CD4-positive, alpha-beta T cell (primary cell): ENCODE data around the gene DBN1. TPM values are rescaled to one million over a fixed set of nuclear protein-coding genes. Genes with fewer than 3 reads are reported as not detected.

Experiments used
- ATAC-seq: fragments of 200-7000 bp; cut with Tn5 transposase; one replicate; pipeline ENCODE4 v1.10.0; 2022; ENCODE audit warnings: mild to moderate bottlenecking; ENCODE audit not compliant: poor library complexity
- CTCF ChIA-PET: fragments of 350-600 bp; sonication (Branson Sonifier 250); formaldehyde crosslinking; loops from one replicate; lab custom pipeline; 2021; ENCODE audit warnings: antibody characterized with exemption, inconsistent platforms; lab: Charles Lee
- POLR2A ChIA-PET: fragments of 350-600 bp; sonication (Branson Sonifier 250); formaldehyde crosslinking; loops from one replicate; lab custom pipeline; 2021; ENCODE audit warnings: antibody characterized with exemption, inconsistent platforms; lab: Charles Lee
- DNase-seq, 14 experiments: peaks; one replicate each; pipeline ENCODE4 v3.0.0-alpha.2; 2013 to 2020; ENCODE audit warnings: mixed read lengths in 2 of 14
- H3K27ac ChIP-seq, 2 donors: one replicate each; pipeline versions ENCODE4 v1.5.1 to v1.7.0; 2013; ENCODE audit warnings: low read length in 2 of 2, low read depth in 1 of 2, mild to moderate bottlenecking in 1 of 2
- H3K27me3 ChIP-seq, 2 experiments: 1 replicate in 1 of 2; 2 replicates in 1 of 2; pipeline versions ENCODE4 v1.6.1 to v1.7.0; 2013; ENCODE audit warnings: low read length in 2 of 2, control low read depth in 1 of 2, mild to moderate bottlenecking in 1 of 2, moderate library complexity in 1 of 2; ENCODE audit not compliant: insufficient read depth in 2 of 2, control insufficient read depth in 1 of 2
- H3K36me3 ChIP-seq: one replicate; pipeline ENCODE4 v1.6.1; 2013; ENCODE audit warnings: low read length, control low read depth; ENCODE audit not compliant: insufficient read depth
- H3K4me1 ChIP-seq: one replicate; pipeline ENCODE4 v1.6.1; 2013; ENCODE audit warnings: low read length, control low read depth; ENCODE audit not compliant: insufficient read depth
- H3K4me3 ChIP-seq: one replicate; pipeline ENCODE4 v1.5.1; 2013; ENCODE audit warnings: mild to moderate bottlenecking, low read length, moderate library complexity
- H3K9me3 ChIP-seq, 2 experiments: 1 replicate in 1 of 2; 2 replicates in 1 of 2; pipeline versions ENCODE4 v1.6.1 to v1.7.0; 2013; ENCODE audit warnings: low read length in 2 of 2, mild to moderate bottlenecking in 2 of 2, control low read depth in 1 of 2, moderate library complexity in 1 of 2; ENCODE audit not compliant: control insufficient read depth in 1 of 2, insufficient read depth in 1 of 2
- H3K27ac Mint-ChIP-seq: one replicate; pipeline ENCODE4 v1.8.0; 2020; ENCODE audit warnings: mixed read lengths
- H3K27me3 Mint-ChIP-seq: one replicate; pipeline ENCODE4 v1.8.0; 2021; ENCODE audit warnings: mixed read lengths
- H3K36me3 Mint-ChIP-seq: one replicate; pipeline ENCODE4 v1.8.0; 2021; ENCODE audit warnings: low read depth, mixed read lengths
- H3K4me1 Mint-ChIP-seq: one replicate; pipeline ENCODE4 v1.8.0; 2021; ENCODE audit warnings: low read depth, mixed read lengths
- H3K4me3 Mint-ChIP-seq: one replicate; pipeline ENCODE4 v1.8.0; 2020; ENCODE audit warnings: mild to moderate bottlenecking, mixed read lengths
- H3K9me3 Mint-ChIP-seq: one replicate; pipeline ENCODE4 v1.8.0; 2020; ENCODE audit warnings: mixed read lengths
- CTCF ChIP-seq: fragments of 200-600 bp; IDR thresholded peaks from one replicate; pipeline ENCODE4 v1.8.0; 2022; ENCODE audit warnings: antibody characterized with exemption, mild to moderate bottlenecking
- intact Hi-C, 2 experiments: fragments of 100-400 bp; cut with DNase I in 1 of 2; cut with micrococcal nuclease in 1 of 2; formaldehyde crosslinking; loops; one replicate each; pipeline versions ENCODE4 v1.15.1 to v1.9.0; 2023 to 2025; cut with DNase I, micrococcal nuclease
- total RNA-seq, 174 experiments: library from RNA in 2 of 174; stranded (reverse) in 2 of 174; gene quantifications; one replicate each; pipeline ENCODE4 v1.2.3 and lab custom pipeline; 2021 to 2026

The DBN1 gene
- total RNA-seq, 2 experiments from 2014 or later: 1.8 to 2.5 TPM

GRCh38 chr5:177438468-177438867 lies 35.0 kb downstream of the DBN1 start:
- Mint-ChIP-seq H3K4me3 (peak overlapping the region; percentile 52), H3K9me3 (no peaks in the 10 kb centered on the region), H3K27ac (peak overlapping the region; percentile 88), H3K27me3 (no peaks in the 10 kb centered on the region), H3K36me3 (peaks cover 93% of the 10 kb centered on the region), H3K4me1 (peaks cover 65% of the 10 kb centered on the region)
- no peak for ATAC-seq
- Histone ChIP-seq H3K4me1 (peaks cover 100% of the 10 kb centered on the region), H3K4me3 (no peak overlapping the region), H3K27ac (peak overlapping the region in 1 of 2 donors; percentile 52), H3K36me3 (peaks cover 93% of the 10 kb centered on the region), H3K9me3 (no peaks in the 10 kb centered on the region), H3K27me3 (no peaks in the 10 kb centered on the region)
- intact Hi-C loops: no loop called here
- TF ChIP-seq CTCF: no peak
- ChIA-PET CTCF (interaction anchor here (3.6 kb wide), 1 partner anchor 35 kb away, joined by 39 read pairs; no protein-coding TSS in a partner anchor), POLR2A (interaction anchor here (0.9 to 15.3 kb wide), 5 partner anchors 8 to 55 kb away, joined by 3 to 661 read pairs (median 6); partner anchors contain the start of genes GRK6 and PRR7)
- DNase-seq: peak in 1 of 14 experiments; percentile 15

- Histone ChIP-seq H3K27ac (peak overlapping the region; percentile 29 to 52), H3K36me3 (peaks cover 95% of the 10 kb centered on the region), H3K9me3 (no peaks in the 10 kb centered on the region), H3K27me3 (no peaks in the 10 kb centered on the region), H3K4me1 (peaks cover 100% of the 10 kb centered on the region), H3K4me3 (no peak overlapping the region)
- TF ChIP-seq CTCF: no peak
- Mint-ChIP-seq H3K27ac (peak overlapping the region; percentile 88), H3K4me3 (no peak overlapping the region), H3K4me1 (peaks cover 72% of the 10 kb centered on the region), H3K27me3 (no peaks in the 10 kb centered on the region), H3K9me3 (no peaks in the 10 kb centered on the region), H3K36me3 (peaks cover 92% of the 10 kb centered on the region)
- ChIA-PET CTCF (interaction anchor here (1.4 kb wide), 1 partner anchor 68 kb away, joined by 3 read pairs; no protein-coding TSS in a partner anchor), POLR2A (interaction anchor here (0.9 to 15.3 kb wide), 6 partner anchors 8 to 48 kb away, joined by 3 to 661 read pairs (median 6); partner anchors contain the start of genes GRK6 and PRR7)
- intact Hi-C loops: no loop called here
- ATAC-seq: no peak
- DNase-seq: peak in 1 of 14 experiments; percentile 13
These were observed 35.8 kb downstream of the DBN1 start for GRCh38 chr5:177437623-177438022.

GRCh38 chr5:177435847-177436536 lies 37.4 kb downstream of the DBN1 start:
- peak overlapping the region in 1 of 2 donors; percentile 87 for H3K27ac ChIP-seq
- Mint-ChIP-seq H3K36me3 (peaks cover 92% of the 10 kb centered on the region), H3K4me3 (no peak overlapping the region), H3K27me3 (no peaks in the 10 kb centered on the region), H3K27ac (peak overlapping the region; percentile 88), H3K4me1 (peaks cover 77% of the 10 kb centered on the region), H3K9me3 (no peaks in the 10 kb centered on the region)
- ChIA-PET CTCF (interaction anchor here (0.8 kb wide), 1 partner anchor 31 kb away, joined by 3 read pairs; no protein-coding TSS in a partner anchor), POLR2A (interaction anchor here (1.9 to 15.3 kb wide), 4 partner anchors 7 to 32 kb away, joined by 5 to 661 read pairs (median 16); partner anchors contain the start of genes GRK6 and PRR7)
- peaks cover 100% of the 10 kb centered on the region for H3K4me1 ChIP-seq
- ATAC-seq (no peak), DNase-seq (peak in 1 of 14 experiments; percentile 12)
- no peaks in the 10 kb centered on the region for H3K27me3 ChIP-seq
- peaks cover 95% of the 10 kb centered on the region for H3K36me3 ChIP-seq
- no peaks in the 10 kb centered on the region for H3K9me3 ChIP-seq
- H3K4me3 ChIP-seq: no peak overlapping the region
- no peak for TF ChIP-seq CTCF
- intact Hi-C loops: no loop called here
